Type B pancreatic cell (in vitro differentiated cells): ENCODE measurements around the gene ABHD6. TPM values are rescaled to one million over a fixed set of nuclear protein-coding genes. Genes with fewer than 3 reads are reported as not detected.
A peak's percentile ranks its signal among the peaks of the same experiment; 100 is the strongest.
"Not testable (repeated sequence)": the region's sequence is repeated elsewhere in the genome, so short reads cannot be mapped to it uniquely, and the experiment has no call there.

Experiments used
- DNase-seq: peaks from one replicate; pipeline ENCODE4 v3.0.0; 2021; ENCODE audit warnings: mixed read lengths; ENCODE audit not compliant: unreplicated experiment; ENCODE audit errors: extremely low spot score
- H3K27ac Mint-ChIP-seq: 2 replicates; pipeline ENCODE4 v1.8.0; 2021; ENCODE audit warnings: mild to moderate bottlenecking, mixed read lengths
- H3K27me3 Mint-ChIP-seq: 2 replicates; pipeline ENCODE4 v1.8.0; 2021; ENCODE audit warnings: mixed read lengths
- H3K36me3 Mint-ChIP-seq: 2 replicates; pipeline ENCODE4 v1.8.0; 2021; ENCODE audit warnings: mixed read lengths
- H3K4me1 Mint-ChIP-seq: one replicate; pipeline ENCODE4 v1.8.0; 2021; ENCODE audit warnings: mixed read lengths; ENCODE audit not compliant: unreplicated experiment
- H3K4me3 Mint-ChIP-seq: 2 replicates; pipeline ENCODE4 v1.8.0; 2021; ENCODE audit warnings: mild to moderate bottlenecking, mixed read lengths
- H3K9me3 Mint-ChIP-seq: 2 replicates; pipeline ENCODE4 v1.8.0; 2021; ENCODE audit warnings: mixed read lengths
- total RNA-seq: library from RNA; stranded (reverse); gene quantifications from 2 replicates; pipeline ENCODE4 v1.2.1, GENCODE V29; 2021; ENCODE audit warnings: low replicate concordance
- TF ChIP-seq, protein P1 (sequence below): fragments of 200-600 bp; sonication (generic); conservative IDR thresholded peaks from 2 replicates; pipeline ENCODE4 v1.5.0; 2021; ENCODE audit warnings: antibody characterized with exemption, mild to moderate bottlenecking

ABHD6 gene
- total RNA-seq, 1 donor from 2014 or later: 15.7 TPM

- TF ChIP-seq, protein P1, sequence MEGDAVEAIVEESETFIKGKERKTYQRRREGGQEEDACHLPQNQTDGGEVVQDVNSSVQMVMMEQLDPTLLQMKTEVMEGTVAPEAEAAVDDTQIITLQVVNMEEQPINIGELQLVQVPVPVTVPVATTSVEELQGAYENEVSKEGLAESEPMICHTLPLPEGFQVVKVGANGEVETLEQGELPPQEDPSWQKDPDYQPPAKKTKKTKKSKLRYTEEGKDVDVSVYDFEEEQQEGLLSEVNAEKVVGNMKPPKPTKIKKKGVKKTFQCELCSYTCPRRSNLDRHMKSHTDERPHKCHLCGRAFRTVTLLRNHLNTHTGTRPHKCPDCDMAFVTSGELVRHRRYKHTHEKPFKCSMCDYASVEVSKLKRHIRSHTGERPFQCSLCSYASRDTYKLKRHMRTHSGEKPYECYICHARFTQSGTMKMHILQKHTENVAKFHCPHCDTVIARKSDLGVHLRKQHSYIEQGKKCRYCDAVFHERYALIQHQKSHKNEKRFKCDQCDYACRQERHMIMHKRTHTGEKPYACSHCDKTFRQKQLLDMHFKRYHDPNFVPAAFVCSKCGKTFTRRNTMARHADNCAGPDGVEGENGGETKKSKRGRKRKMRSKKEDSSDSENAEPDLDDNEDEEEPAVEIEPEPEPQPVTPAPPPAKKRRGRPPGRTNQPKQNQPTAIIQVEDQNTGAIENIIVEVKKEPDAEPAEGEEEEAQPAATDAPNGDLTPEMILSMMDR: no peak
- Mint-ChIP-seq H3K27ac (peak overlapping the region; percentile 95), H3K4me3 (peak overlapping the region; percentile 94), H3K27me3 (peaks cover 10% of the 10 kb centered on the region), H3K9me3 (no peaks in the 10 kb centered on the region), H3K36me3 (no peaks in the 10 kb centered on the region), H3K4me1 (peaks cover 20% of the 10 kb centered on the region)
- no peak for DNase-seq
Observed at GRCh38 chr3:58238830-58239229, 1.2 kb downstream of the ABHD6 start.

DNA sequence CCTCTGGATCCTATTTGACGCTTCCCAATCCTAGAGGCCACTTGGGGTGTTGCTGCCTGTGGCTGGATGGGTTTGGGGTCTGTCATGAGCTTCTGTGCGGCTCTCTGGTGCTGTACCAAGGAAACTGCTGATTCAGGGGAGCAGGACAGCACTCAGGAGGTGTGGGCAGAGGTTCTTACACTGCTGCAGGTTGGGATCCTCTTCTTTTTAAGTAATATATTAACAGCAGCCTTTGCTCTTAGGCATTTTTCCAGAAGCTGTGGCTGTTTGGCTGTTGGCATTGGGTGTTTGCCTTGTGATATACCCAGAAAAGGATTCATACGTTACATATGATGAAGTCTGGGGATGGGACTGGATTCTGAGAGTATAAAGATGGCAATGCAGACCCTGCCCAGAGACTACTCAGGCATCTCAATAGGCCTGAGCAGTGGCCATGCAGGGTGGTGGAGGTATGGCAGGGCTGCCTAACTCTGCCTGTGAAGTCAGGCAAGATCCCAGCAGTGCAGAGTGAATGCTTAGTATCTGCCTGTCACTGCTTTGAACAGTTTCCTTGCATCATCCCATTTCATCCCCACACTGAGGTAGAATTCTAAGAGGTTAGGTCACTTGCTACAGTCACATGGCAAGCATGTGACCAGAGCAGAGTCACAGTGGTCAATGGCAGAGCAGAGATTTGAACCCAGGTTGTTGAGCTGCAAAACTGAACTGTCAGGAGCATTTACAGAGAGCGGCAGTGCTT is 3.9 kb downstream of the ABHD6 start:
- DNase-seq: no peak
- Mint-ChIP-seq H3K4me1 (peaks cover 24% of the 10 kb centered on the region), H3K27ac (peak overlapping the region; percentile 95), H3K4me3 (peak overlapping the region; percentile 57), H3K27me3 (peaks cover 3% of the 10 kb centered on the region), H3K36me3 (no peaks in the 10 kb centered on the region), H3K9me3 (no peaks in the 10 kb centered on the region)
- TF ChIP-seq, protein P1: no peak

- Mint-ChIP-seq H3K4me3 (peak overlapping the region; percentile 57), H3K4me1 (peaks cover 24% of the 10 kb centered on the region), H3K36me3 (no peaks in the 10 kb centered on the region), H3K27ac (peak overlapping the region; percentile 95), H3K27me3 (peaks cover 3% of the 10 kb centered on the region), H3K9me3 (no peaks in the 10 kb centered on the region)
- TF ChIP-seq, protein P1: no peak
- DNase-seq: no peak
Observed at GRCh38 chr3:58242340-58242739, 4.7 kb downstream of the ABHD6 start.

DNA sequence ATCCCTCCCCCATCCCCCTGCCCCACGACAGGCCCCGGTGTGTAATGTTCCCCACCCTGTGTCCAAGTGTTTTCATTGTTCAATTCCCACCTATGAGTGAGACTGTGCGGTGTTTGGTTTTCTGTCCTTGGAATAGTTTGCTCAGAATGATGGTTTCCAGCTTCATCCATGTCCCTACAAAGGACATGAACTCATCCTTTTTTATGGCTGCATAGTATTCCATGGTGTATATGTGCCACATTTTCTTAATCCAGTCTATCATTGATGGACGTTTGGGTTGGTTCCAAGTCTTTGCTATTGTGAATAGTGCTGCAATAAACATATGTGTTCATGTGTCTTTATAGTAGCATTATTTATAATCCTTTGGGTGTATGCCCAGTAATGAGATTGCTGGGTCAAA is 5.3 kb downstream of the ABHD6 start:
- not testable (repeated sequence) for H3K27me3 Mint-ChIP-seq, DNase-seq, H3K9me3 Mint-ChIP-seq, H3K36me3 Mint-ChIP-seq
- Mint-ChIP-seq H3K4me3 (peak overlapping the region; percentile 5), H3K4me1 (peaks cover 24% of the 10 kb centered on the region), H3K27ac (peak overlapping the region; percentile 95)

GRCh38 chr3:58243976-58244585 is 6.5 kb downstream of the ABHD6 start:
- TF ChIP-seq, protein P1: no peak
- H3K9me3 Mint-ChIP-seq: no peaks in the 10 kb centered on the region
- no peaks in the 10 kb centered on the region for H3K36me3 Mint-ChIP-seq
- no peak overlapping the region for H3K4me3 Mint-ChIP-seq
- H3K4me1 Mint-ChIP-seq: peaks cover 19% of the 10 kb centered on the region
- no peaks in the 10 kb centered on the region for H3K27me3 Mint-ChIP-seq
- no peak for DNase-seq
- peak overlapping the region; percentile 95 for H3K27ac Mint-ChIP-seq
